GM12875 (cell line): Measurements from ENCODE around the gene SMIM24.

ENCODE experiments used
- H3K4me3 ChIP-seq: one replicate; pipeline ENCODE4 v1.5.1; 2011; ENCODE audit warnings: low read depth, low read length, control low read depth
- CTCF ChIP-seq: IDR thresholded peaks from 2 replicates; pipeline ENCODE4 v1.5.1; 2011; ENCODE audit warnings: low read depth, mild to moderate bottlenecking, control low read depth, inconsistent platforms, low read length, moderate library complexity, borderline replicate concordance; ENCODE audit not compliant: insufficient read depth

Gene SMIM24

GRCh38 chr19:3518659-3519058 is 38.3 kb upstream of the SMIM24 start:
- TF ChIP-seq CTCF: no peak
- no peak overlapping the region for H3K4me3 ChIP-seq

- no peak for TF ChIP-seq CTCF
- H3K4me3 ChIP-seq: no peak overlapping the region
These were observed 37.9 kb upstream of the SMIM24 start for GRCh38 chr19:3518255-3518654.

GRCh38 chr19:3517638-3518037 is 37.3 kb upstream of the SMIM24 start:
- TF ChIP-seq CTCF: no peak

GRCh38 chr19:3516675-3517207 is 36.4 kb upstream of the SMIM24 start:
- no peak overlapping the region for H3K4me3 ChIP-seq
- no peak for TF ChIP-seq CTCF

More at GRCh38 chr19:3517638-3518037, 37.3 kb upstream of the SMIM24 start:
- H3K4me3 ChIP-seq: no peak overlapping the region

GRCh38 chr19:3515891-3516422 is 35.6 kb upstream of the SMIM24 start:
- H3K4me3 ChIP-seq: no peak overlapping the region
- TF ChIP-seq CTCF: no peak

- H3K4me3 ChIP-seq: no peak overlapping the region
- no peak for TF ChIP-seq CTCF
These were observed 34.6 kb upstream of the SMIM24 start for GRCh38 chr19:3514930-3515329.
